ENCODE results near the gene PRRT1B.

PRRT1B gene

GRCh38 chr9:131554087-131554842 lies 8.9 kb downstream of the PRRT1B start:
- FAIRE-seq, result no peak

GRCh38 chr9:131554843-131555351 lies 9.6 kb downstream of the PRRT1B start:
- no peak for FAIRE-seq

- FAIRE-seq, result no peak
These were observed 10.7 kb downstream of the PRRT1B start for GRCh38 chr9:131555841-131556673.

- FAIRE-seq, result no peak
These were observed 12.7 kb downstream of the PRRT1B start for GRCh38 chr9:131557855-131558548.

- no peak for FAIRE-seq
These were observed 14.2 kb downstream of the PRRT1B start for GRCh38 chr9:131559421-131560000.

GRCh38 chr9:131562032-131562959 lies 17.0 kb downstream of the PRRT1B start:
- no peak for FAIRE-seq

GRCh38 chr9:131565369-131565768 lies 20.0 kb downstream of the PRRT1B start:
- no peak for FAIRE-seq

- no peak for FAIRE-seq
These were observed 20.8 kb downstream of the PRRT1B start for GRCh38 chr9:131566158-131566557.

- no peak for FAIRE-seq
These were observed 22.6 kb downstream of the PRRT1B start for GRCh38 chr9:131567910-131568309.

- FAIRE-seq, result no peak
These were observed 29.7 kb downstream of the PRRT1B start for GRCh38 chr9:131574730-131575640.

- FAIRE-seq, result no peak
These were observed 30.9 kb downstream of the PRRT1B start for GRCh38 chr9:131575946-131576853.

- FAIRE-seq, result no peak
These were observed 32.0 kb downstream of the PRRT1B start for GRCh38 chr9:131577005-131578000.

- FAIRE-seq, result no peak
These were observed 32.7 kb downstream of the PRRT1B start for GRCh38 chr9:131578021-131578420.

- no peak for FAIRE-seq
These were observed 33.6 kb downstream of the PRRT1B start for GRCh38 chr9:131578731-131579504.

- FAIRE-seq, result no peak
These were observed 34.5 kb downstream of the PRRT1B start for GRCh38 chr9:131579789-131580211.

GRCh38 chr9:131580358-131580757 lies 35.0 kb downstream of the PRRT1B start:
- FAIRE-seq, result no peak

GRCh38 chr9:131582056-131582455 lies 36.7 kb downstream of the PRRT1B start:
- no peak for FAIRE-seq
